Tongue (tissue), 2 donors: ENCODE results near the gene B9D1. TPM values are rescaled to one million over a fixed set of nuclear protein-coding genes. Genes with fewer than 3 reads are reported as not detected.

Experiments
- DNase-seq: peaks from one replicate; pipeline ENCODE4 v3.0.0-alpha.2; 2015
- total RNA-seq: library from RNA; depleted of rRNA; stranded (reverse); fragments of >200 nt; gene quantifications from one replicate; pipeline ENCODE4 v1.2.3, GENCODE V29; 2014

The B9D1 gene
- total RNA-seq, 1 donor from 2014 or later: 5.1 TPM

DNA sequence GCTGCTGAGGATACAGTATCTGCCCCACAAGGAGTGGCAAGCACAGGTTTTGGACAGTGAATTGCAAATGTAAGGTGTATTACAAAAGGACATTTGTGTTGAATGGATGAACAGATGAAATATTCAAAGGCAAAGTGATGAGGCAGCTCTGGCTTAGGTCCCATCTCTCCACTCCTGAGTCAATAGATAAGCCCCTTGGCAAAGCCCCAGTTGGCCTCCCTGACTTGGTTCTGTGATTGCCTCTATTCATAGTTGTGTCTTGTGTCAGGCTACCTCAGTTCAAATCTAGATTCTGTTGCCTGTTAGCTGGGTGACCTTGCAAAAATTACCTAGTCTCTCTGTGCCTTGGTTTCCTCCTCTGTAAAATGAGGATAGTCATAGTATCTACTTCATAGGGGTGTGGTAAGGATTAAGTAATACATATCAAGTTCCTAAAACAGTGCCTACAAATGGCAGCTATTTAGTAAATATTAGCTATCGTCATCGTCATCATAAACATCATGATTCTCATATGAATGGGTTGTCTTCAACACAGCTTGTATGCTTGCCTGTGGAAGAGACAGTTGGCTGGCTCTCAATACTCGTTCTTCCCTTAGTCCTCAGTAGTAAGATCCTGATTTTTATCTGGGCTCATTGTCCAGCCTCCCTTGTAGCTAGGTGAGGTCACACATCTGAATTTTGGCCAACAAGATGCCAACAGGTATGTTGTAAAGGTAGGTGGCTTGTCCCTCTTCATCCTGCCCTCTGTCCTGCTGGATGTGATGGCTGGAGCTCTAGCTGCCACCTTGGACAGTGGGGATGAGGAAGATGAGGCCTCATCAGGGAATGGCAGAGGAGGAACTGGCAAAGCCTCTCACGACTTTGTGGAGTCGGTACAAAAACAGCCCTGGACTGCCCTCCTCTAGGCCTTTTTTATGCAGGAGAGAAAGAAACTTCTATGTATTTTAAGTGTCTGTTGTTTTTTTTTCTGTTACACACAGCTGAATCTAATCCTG, 26.6 kb upstream of the B9D1 start:
- DNase-seq: no peak

GRCh38 chr17:19387921-19388521, 25.5 kb upstream of the B9D1 start:
- no peak for DNase-seq

DNA sequence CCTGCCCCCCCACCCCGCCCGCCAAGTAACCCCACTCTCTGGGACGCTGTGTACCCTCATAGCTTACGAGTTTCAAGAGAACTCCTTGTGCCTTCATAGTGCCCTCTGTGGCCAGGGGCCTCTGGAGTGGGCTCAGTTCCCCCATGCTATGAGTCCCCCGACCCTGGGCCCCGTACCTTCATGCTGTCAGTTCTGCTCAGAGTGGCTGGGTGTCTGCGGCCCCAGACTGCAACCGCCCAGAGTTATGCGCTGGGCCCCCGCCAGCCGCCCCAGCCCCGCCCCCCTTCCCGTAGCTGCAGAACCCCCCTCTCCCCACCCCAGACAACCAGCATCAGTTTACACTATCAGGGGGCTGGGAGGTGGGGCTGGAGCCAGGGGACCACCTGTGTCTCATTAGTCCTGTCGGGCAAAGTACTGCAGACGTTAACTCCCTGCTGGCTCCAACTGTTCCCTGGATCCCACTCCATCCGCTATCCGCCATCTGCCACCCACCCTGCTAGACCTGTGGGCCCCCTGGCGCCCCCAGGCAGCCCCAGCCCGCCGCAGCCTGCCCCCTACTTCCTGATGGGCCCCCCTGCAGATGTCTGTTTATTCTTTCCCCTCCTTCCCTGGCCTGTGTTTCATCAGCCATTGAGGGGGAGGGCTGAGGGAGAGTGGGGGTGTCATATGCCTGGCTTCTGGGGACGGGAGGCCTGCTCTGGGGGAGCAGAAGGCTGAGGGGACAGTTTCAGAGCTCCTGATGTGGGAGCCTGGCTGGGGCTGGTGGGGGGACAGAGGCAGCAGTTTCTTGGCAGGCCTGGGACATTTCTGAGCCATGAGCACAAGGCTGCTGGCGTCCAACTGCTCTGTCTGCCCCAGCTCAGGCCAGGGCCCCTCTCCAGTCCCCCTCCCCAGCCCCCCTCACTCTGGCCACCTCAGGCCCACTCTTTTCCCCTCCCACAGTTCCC, 24.7 kb upstream of the B9D1 start, which contains the start of gene MFAP4:
TSS of gene MFAP4 (minus strand) at position 217 of the 947 bp plus-strand sequence. CDS start at position 182, 35 bp downstream.
- DNase-seq: peak; percentile 98

GRCh38 chr17:19386051-19386929, 23.8 kb upstream of the B9D1 start:
- DNase-seq: no peak

DNA sequence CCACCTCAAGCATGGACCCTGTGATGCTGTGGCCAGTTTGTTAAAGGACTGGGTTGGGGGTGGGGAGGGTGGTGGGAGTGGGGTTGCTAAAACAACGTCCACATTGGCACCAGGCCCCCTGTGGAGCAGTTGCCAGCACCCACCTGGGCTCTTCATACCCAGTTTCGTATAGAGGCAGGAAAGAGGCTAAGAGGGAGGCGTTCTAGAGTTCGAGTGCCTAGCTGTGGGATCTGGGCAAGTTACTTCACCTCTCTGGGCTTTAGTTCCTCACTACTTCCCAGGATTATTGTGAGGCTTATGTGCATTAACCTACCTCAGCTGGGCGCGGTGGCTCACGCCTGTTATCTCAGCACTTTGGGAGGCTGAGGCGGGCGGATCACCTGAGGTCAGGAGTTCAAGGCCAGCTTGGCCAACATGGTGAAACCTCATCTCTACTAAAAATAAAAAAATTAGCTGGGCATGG, 23.0 kb upstream of the B9D1 start:
- DNase-seq: no peak

GRCh38 chr17:19384723-19385391, 22.3 kb upstream of the B9D1 start:
- DNase-seq: peak; percentile 97

GRCh38 chr17:19383681-19384470, 21.4 kb upstream of the B9D1 start:
- DNase-seq: peak; percentile 76

DNA sequence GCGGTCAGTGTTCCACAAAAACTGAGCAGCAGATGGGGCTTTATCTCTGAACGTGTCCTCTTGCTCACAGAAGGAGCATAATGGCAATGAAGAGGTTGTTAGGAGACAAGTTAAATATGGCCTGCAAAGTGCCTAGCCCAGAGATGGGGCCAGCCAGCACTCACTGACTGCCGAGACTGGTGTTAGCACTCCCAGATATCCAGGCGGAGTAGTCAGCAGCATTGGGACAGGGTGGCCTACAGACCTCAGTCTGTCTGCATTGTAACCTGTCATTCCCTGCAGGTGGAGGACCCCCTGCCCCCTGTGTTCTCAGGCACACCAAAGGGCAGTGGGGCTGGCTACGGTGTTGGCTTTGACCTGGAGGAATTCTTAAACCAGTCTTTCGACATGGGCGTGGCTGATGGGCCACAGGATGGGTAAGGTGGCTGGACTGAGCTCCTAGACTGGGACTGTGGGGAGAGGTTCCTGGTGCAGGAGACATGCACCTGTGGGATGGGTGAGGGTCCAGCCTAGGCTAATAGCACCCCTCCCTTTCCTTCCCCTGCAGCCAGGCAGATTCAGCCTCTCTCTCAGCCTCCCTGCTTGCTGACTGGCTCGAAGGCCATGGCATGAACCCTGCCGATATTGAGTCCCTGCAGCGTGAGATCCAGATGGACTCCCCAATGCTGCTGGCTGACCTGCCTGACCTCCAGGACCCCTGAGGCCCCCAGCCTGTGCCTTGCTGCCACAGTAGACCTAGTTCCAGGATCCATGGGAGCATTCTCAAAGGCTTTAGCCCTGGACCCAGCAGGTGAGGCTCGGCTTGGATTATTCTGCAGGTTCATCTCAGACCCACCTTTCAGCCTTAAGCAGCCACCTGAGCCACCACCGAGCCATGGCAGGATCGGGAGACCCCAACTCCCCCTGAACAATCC, 20.3 kb upstream of the B9D1 start:
- DNase-seq: no peak

DNA sequence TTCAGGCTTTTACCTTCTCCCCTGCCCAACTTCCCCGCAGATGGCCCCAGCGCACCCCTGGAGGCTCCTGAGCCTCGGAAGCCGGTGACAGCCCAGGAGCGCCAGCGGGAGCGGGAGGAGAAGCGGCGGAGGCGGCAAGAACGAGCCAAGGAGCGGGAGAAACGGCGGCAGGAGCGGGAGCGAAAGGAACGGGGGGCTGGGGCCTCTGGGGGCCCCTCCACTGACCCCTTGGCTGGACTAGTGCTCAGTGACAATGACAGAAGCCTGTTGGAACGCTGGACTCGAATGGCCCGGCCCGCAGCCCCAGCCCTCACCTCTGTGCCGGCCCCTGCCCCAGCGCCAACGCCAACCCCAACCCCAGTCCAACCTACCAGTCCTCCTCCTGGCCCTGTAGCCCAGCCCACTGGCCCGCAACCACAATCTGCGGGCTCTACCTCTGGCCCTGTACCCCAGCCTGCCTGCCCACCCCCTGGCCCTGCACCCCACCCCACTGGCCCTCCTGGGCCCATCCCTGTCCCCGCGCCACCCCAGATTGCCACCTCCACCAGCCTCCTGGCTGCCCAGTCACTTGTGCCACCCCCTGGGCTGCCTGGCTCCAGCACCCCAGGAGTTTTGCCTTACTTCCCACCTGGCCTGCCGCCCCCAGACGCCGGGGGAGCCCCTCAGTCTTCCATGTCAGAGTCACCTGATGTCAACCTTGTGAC, 19.4 kb upstream of the B9D1 start:
- no peak for DNase-seq

GRCh38 chr17:19381361-19381740, 18.8 kb upstream of the B9D1 start:
- DNase-seq: no peak

GRCh38 chr17:19380481-19381301, 18.2 kb upstream of the B9D1 start:
- no peak for DNase-seq

DNA sequence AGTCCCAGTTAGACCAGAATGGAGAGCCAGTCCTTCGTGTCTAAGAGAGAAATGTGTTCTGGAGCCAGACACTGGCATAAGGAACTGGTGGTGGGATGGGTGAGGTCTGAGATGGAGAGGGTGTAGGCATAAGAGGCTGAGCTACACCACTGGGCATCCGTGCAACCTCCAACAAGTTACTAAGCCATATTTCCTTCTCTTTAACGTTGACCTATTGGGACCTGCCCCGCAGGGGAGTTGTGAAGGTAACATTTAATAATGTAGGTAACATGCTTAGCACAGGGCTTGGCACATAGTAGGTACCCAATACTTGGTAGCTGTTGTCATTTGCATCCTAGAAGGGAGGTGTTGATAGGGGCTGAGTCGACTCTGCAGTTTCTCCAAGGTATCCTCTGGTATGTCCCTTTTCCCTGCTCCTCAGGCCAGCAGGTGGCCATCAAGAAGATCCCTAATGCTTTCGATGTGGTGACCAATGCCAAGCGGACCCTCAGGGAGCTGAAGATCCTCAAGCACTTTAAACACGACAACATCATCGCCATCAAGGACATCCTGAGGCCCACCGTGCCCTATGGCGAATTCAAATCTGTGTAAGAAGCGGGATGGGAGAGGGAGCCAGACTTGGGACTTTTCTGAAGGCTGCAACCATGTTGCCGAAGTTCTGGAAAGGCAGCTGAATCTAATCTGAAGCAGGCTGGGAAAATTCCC, 17.0 kb upstream of the B9D1 start:
- DNase-seq: no peak

DNA sequence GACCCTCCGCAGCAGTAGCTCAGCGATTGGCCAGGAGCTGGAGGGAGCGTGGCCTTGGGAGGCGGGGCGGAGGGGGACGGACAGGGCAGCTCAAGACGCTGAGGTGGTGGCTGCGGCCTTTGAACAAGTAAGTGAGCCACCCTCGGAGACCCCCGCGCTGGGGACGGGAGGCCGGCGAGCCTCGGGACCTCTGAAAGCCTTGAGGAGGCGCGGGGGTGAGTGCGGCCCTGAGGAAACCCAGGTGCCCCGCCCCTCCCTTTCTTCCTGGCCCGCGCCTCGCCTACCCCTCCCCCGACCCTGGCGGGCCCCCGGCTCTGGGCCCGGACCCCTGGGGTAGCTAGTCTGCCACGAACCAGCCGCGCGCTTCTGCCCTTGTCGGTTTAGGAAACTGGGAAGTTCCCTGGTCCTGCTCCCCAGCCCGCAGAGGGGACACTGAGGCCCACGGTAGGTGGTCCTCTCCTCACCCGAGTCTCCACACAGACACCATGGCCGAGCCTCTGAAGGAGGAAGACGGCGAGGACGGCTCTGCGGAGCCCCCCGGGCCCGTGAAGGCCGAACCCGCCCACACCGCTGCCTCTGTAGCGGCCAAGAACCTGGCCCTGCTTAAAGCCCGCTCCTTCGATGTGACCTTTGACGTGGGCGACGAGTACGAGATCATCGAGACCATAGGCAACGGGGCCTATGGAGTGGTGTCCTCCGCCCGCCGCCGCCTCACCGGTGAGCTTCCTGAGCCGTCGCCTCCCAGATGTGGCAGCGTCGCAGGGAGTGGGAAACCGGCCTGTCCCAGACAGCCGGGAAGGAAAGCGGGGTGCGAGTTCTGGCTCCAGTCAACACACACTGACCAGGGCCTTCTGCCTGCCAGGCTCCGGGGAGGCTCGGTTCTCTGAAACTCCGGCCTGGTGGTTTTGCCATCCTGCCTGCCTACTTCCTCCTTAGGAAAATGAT, 16.2 kb upstream of the B9D1 start, which contains the start of gene MAPK7:
TSS of gene MAPK7 (plus strand) at position 83 of the 945 bp plus-strand sequence. CDS start at position 486, 403 bp downstream.
- DNase-seq: no peak

- peak; percentile 100 for DNase-seq
Observed at GRCh38 chr17:19377602-19378415, 15.3 kb upstream of the B9D1 start.
